ENCODE data around the gene INTS1.
A peak's percentile ranks its signal among the peaks of the same experiment; 100 is the strongest.
"Not testable (repeated sequence)": the region's sequence is repeated elsewhere in the genome, so short reads cannot be mapped to it uniquely, and the experiment has no call there.

The INTS1 gene

GRCh38 chr7:1460821-1461645 lies 43.2 kb downstream of the INTS1 start:
- DNase-seq, result no peak

GRCh38 chr7:1459920-1460820 lies 44.0 kb downstream of the INTS1 start:
- no peak for DNase-seq

- peak; percentile 92 to 99 for DNase-seq
Observed at GRCh38 chr7:1459512-1459892, 44.7 kb downstream of the INTS1 start.

GRCh38 chr7:1458683-1459511 lies 45.3 kb downstream of the INTS1 start, which contains the start of gene MICALL2:
Gene MICALL2, minus strand, starts transcription at chr7:1459470. Its CDS starts 144 bp downstream, at chr7:1459326.
- no peak for DNase-seq

GRCh38 chr7:1457949-1458682 lies 46.1 kb downstream of the INTS1 start:
- no peak for DNase-seq

- no peak for DNase-seq
Observed at GRCh38 chr7:1457059-1457948, 46.9 kb downstream of the INTS1 start.

- DNase-seq, result no peak
Observed at GRCh38 chr7:1455955-1456354, 48.2 kb downstream of the INTS1 start.

GRCh38 chr7:1455241-1455939 lies 48.8 kb downstream of the INTS1 start:
- DNase-seq, result no peak

- DNase-seq, result no peak
Observed at GRCh38 chr7:1454542-1454941, 49.6 kb downstream of the INTS1 start.

GRCh38 chr7:1452205-1452604 lies 52.0 kb downstream of the INTS1 start:
- DNase-seq, result no peak

- DNase-seq, result no peak
Observed at GRCh38 chr7:1450987-1451386, 53.2 kb downstream of the INTS1 start.

GRCh38 chr7:1450431-1450830 lies 53.8 kb downstream of the INTS1 start:
- no peak for DNase-seq

- DNase-seq, result no peak
Observed at GRCh38 chr7:1449951-1450350, 54.2 kb downstream of the INTS1 start.

- DNase-seq, result no peak
Observed at GRCh38 chr7:1449501-1449900, 54.7 kb downstream of the INTS1 start.

- no peak for DNase-seq
Observed at GRCh38 chr7:1448958-1449357, 55.2 kb downstream of the INTS1 start.

GRCh38 chr7:1447551-1448244 lies 56.5 kb downstream of the INTS1 start:
- no peak for DNase-seq

- no peak for DNase-seq
Observed at GRCh38 chr7:1447112-1447511, 57.1 kb downstream of the INTS1 start.

- DNase-seq, result no peak
Observed at GRCh38 chr7:1446620-1447032, 57.6 kb downstream of the INTS1 start.

- not testable (repeated sequence) for DNase-seq
Observed at GRCh38 chr7:1446026-1446425, 58.2 kb downstream of the INTS1 start.

- no peak for DNase-seq
Observed at GRCh38 chr7:1445341-1445740, 58.8 kb downstream of the INTS1 start.

Data from NCI-H187 (cell line).